Common myeloid progenitor, CD34-positive (primary cell): ENCODE results near the gene CLDN24.

Experiments used
- CTCF ChIA-PET: fragments of 350-600 bp; sonication (Branson Sonifier 250); formaldehyde crosslinking; loops from one replicate; lab custom pipeline; 2021; ENCODE audit warnings: antibody characterized with exemption; lab: Charles Lee
- POLR2A ChIA-PET: fragments of 350-600 bp; sonication (Branson Sonifier 250); formaldehyde crosslinking; loops from one replicate; lab custom pipeline; 2021; ENCODE audit warnings: antibody characterized with exemption; lab: Charles Lee
- DNase-seq, 3 donors: peaks; one replicate each; pipeline versions ENCODE4 v3.0.0 to v3.0.0-alpha.2; 2013
- H3K27ac ChIP-seq, 2 experiments: 1 replicate in 1 of 2; 2 replicates in 1 of 2; pipeline ENCODE4 v1.7.0; 2013; ENCODE audit warnings: inconsistent platforms in 2 of 2, low read length in 2 of 2, mild to moderate bottlenecking in 2 of 2, low read depth in 1 of 2, moderate library complexity in 1 of 2; ENCODE audit not compliant: severe bottlenecking in 2 of 2, insufficient read depth in 1 of 2, poor library complexity in 1 of 2
- H3K27me3 ChIP-seq, 5 experiments: replicated peaks in 2 of 5; 1 replicate in 3 of 5; 2 replicates in 2 of 5; pipeline versions ENCODE4 v1.6.1 to v1.7.0; 2013; ENCODE audit warnings: low read length in 4 of 5, mild to moderate bottlenecking in 2 of 5, moderate library complexity in 2 of 5, inconsistent platforms in 1 of 5; ENCODE audit not compliant: insufficient read depth in 5 of 5, control insufficient read depth in 4 of 5
- H3K36me3 ChIP-seq, 4 experiments: 1 replicate in 2 of 4; 2 replicates in 2 of 4; pipeline versions ENCODE4 v1.6.1 to v1.7.0; 2013; ENCODE audit warnings: low read length in 3 of 4, control low read depth in 1 of 4, mild to moderate bottlenecking in 1 of 4; ENCODE audit not compliant: control insufficient read depth in 4 of 4, insufficient read depth in 4 of 4
- H3K4me1 ChIP-seq, 4 experiments: 1 replicate in 3 of 4; 2 replicates in 1 of 4; pipeline versions ENCODE4 v1.6.1 to v1.7.1; 2013; ENCODE audit warnings: low read length in 3 of 4, mild to moderate bottlenecking in 3 of 4, control low read depth in 1 of 4, inconsistent platforms in 1 of 4, moderate library complexity in 1 of 4; ENCODE audit not compliant: control insufficient read depth in 4 of 4, insufficient read depth in 4 of 4; ENCODE audit errors: control extremely low read depth in 1 of 4
- H3K4me3 ChIP-seq, 7 experiments: 1 replicate in 4 of 7; 2 replicates in 3 of 7; pipeline versions ENCODE4 v1.5.1 to v1.7.0; 2013; ENCODE audit warnings: mild to moderate bottlenecking in 7 of 7, low read length in 6 of 7, moderate library complexity in 6 of 7, inconsistent platforms in 2 of 7, low read depth in 2 of 7, control low read depth in 1 of 7; ENCODE audit not compliant: insufficient read depth in 4 of 7, control insufficient read depth in 1 of 7; ENCODE audit errors: extremely low read depth in 1 of 7
- H3K9me3 ChIP-seq, 5 experiments: 1 replicate in 4 of 5; 2 replicates in 1 of 5; pipeline versions ENCODE4 v1.6.1 to v1.7.1; 2013; ENCODE audit warnings: low read length in 4 of 5, mild to moderate bottlenecking in 2 of 5, inconsistent platforms in 1 of 5, low read depth in 1 of 5, moderate library complexity in 1 of 5; ENCODE audit not compliant: control insufficient read depth in 4 of 5, insufficient read depth in 2 of 5; ENCODE audit errors: control extremely low read depth in 1 of 5
- WGBS: methylation state at CpG from one replicate; pipeline ENCODE4 v1.1.5; 2013; ENCODE audit not compliant: insufficient coverage; 5-methylcytosine and 5-hydroxymethylcytosine counted together

The CLDN24 gene

DNA sequence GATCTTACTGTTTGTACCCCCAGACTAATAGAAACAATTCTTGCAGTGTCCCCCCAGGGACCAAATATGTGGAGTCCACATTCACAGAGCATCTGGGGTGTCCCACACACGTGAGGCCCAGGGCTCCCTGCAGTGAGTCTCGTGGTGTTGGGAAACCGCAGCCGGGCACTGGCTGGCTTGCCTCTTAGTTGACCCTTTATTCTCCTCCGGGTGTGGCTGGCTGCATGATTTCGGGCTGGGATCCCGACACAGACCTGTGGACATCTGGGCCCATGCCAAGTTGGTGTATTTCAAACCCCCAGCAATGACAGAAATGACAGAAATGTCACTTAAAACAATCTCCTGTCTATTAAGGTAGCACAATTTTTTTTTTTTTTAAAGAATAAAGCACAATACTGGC lies 15.6 kb upstream of the CLDN24 start:
- no peaks in the 10 kb centered on the region for H3K27me3 ChIP-seq
- POLR2A ChIA-PET: no interaction called here
- H3K4me3 ChIP-seq: no peak overlapping the region
- no peak overlapping the region for H3K27ac ChIP-seq
- peaks cover 0 to 3% (median 1%) of the 10 kb centered on the region in 4 experiments for H3K4me1 ChIP-seq
- CTCF ChIA-PET: interaction anchor here (0.6 kb wide), 1 partner anchor 14 kb away, joined by 3 read pairs; no protein-coding TSS in a partner anchor
- DNase-seq: no peak
- no peaks in the 10 kb centered on the region for H3K9me3 ChIP-seq
- no peaks in the 10 kb centered on the region for H3K36me3 ChIP-seq
- 96% methylated on average over 7 of the region's 7 CpGs for WGBS

DNA sequence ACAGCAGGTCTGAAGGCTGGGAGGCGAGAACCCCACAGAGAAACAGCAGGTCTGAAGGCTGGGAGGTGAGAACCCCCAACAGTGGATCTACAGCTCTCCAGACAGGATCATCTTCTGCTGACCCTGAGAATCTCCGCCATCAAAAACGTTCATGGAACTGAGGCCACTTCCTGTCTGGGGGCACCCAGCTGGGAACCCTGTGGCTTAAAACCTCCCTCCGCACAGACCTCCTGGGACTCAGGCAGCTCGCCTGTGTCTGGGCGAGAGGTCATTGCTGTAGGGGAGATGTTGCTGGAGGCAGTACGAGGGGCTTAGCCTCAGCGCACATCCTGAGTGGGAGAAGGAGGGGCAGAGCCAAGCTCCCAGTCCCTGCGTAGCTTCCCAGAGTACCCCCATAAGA lies 15.1 kb upstream of the CLDN24 start:
- Histone ChIP-seq H3K27ac (no peak overlapping the region), H3K36me3 (no peaks in the 10 kb centered on the region), H3K9me3 (no peaks in the 10 kb centered on the region), H3K4me3 (no peak overlapping the region), H3K27me3 (no peaks in the 10 kb centered on the region), H3K4me1 (no peaks in the 10 kb centered on the region)
- no peak for DNase-seq
- POLR2A ChIA-PET: no interaction called here
- 87% methylated on average over 8 of the region's 9 CpGs for WGBS
- CTCF ChIA-PET: no interaction called here

DNA sequence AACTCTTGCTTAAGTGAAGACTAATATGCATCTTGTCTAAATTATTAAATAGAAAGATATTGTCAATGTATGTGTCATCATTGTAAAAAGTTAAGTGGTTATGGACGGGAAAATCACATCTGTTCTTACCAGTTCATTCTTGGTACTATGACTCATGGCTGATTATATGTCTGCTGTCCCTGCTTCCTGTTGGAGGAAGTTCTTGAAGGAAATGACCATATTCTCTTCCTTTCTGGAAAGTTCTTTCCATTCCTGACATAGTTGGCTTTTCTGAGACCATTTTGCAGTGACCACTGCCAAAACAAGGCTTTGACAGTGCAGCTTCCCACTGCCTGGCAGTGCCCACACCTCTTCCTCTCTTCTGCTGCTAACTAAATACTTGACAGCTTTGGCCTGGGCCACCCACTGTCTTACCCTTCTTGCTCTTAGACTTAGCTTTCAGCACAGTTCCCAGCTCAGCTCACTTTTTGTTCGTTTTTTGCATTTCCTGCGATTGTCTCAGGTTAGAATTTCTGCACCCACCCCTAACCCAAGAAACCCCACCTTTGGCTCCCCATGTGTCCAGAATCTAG lies 13.2 kb upstream of the CLDN24 start:
- POLR2A ChIA-PET: no interaction called here
- Histone ChIP-seq H3K9me3 (no peaks in the 10 kb centered on the region), H3K4me3 (no peak overlapping the region), H3K36me3 (no peaks in the 10 kb centered on the region), H3K4me1 (no peaks in the 10 kb centered on the region), H3K27me3 (no peaks in the 10 kb centered on the region), H3K27ac (no peak overlapping the region)
- 72% methylated on average over 2 of the region's 3 CpGs for WGBS
- peak in 2 of 3 donors; percentile 19 to 44 for DNase-seq
- CTCF ChIA-PET: interaction anchor here (1.4 kb wide), 1 partner anchor 11 kb away, joined by 3 read pairs; no protein-coding TSS in a partner anchor

DNA sequence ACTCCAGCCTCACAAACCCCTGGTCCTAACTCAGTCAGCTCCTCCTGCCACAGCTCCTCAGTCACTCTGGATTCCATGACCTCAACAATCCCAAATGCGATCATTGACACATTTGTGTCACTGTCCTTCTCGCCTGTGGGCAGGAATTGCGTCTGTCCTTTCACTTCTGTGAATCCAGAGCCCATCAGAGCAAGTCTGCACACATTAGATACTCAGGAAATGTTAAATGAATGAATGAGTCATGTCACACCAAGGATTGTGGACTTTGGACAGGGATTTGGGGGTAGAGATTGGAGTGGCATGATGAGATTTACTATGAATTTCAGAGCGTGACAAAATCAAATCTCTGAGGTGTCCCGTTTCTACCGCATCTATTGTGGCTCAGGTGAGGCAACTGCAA lies 11.8 kb upstream of the CLDN24 start:
- H3K27me3 ChIP-seq: no peaks in the 10 kb centered on the region
- H3K4me3 ChIP-seq: no peak overlapping the region
- H3K36me3 ChIP-seq: no peaks in the 10 kb centered on the region
- no peak for DNase-seq
- ChIA-PET CTCF (no interaction called here), POLR2A (no interaction called here)
- H3K4me1 ChIP-seq: no peaks in the 10 kb centered on the region
- H3K9me3 ChIP-seq: peaks cover 0 to 3% (median 0%) of the 10 kb centered on the region in 5 experiments
- WGBS: 100% methylated on average over 3 of the region's 6 CpGs
- H3K27ac ChIP-seq: no peak overlapping the region

DNA sequence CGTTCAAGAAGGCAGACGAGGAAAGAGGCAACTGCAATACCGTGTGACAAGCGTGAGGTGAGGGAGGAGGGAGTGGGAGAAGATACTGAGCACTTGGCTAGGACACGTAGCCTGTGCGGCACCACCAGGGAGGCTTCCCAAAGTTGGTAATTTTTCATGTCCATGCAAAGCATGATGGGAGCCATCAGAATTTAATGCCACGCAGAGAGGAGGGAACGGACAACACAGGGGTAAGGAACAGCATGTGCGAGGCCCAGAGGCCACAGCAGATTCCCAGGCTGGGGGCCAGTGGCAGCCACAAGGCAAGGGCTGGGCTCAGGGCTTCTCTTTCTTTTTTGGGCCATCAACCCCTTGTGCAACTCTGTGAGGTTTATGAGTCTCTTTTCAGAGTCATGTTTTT lies 11.0 kb upstream of the CLDN24 start:
- H3K4me1 ChIP-seq: no peaks in the 10 kb centered on the region
- CTCF ChIA-PET: no interaction called here
- DNase-seq: no peak
- no peak overlapping the region for H3K27ac ChIP-seq
- H3K36me3 ChIP-seq: no peaks in the 10 kb centered on the region
- WGBS: 99% methylated on average over 6 of the region's 9 CpGs
- H3K4me3 ChIP-seq: no peak overlapping the region
- POLR2A ChIA-PET: no interaction called here
- peaks cover 0 to 3% (median 0%) of the 10 kb centered on the region in 5 experiments for H3K9me3 ChIP-seq
- no peaks in the 10 kb centered on the region for H3K27me3 ChIP-seq

DNA sequence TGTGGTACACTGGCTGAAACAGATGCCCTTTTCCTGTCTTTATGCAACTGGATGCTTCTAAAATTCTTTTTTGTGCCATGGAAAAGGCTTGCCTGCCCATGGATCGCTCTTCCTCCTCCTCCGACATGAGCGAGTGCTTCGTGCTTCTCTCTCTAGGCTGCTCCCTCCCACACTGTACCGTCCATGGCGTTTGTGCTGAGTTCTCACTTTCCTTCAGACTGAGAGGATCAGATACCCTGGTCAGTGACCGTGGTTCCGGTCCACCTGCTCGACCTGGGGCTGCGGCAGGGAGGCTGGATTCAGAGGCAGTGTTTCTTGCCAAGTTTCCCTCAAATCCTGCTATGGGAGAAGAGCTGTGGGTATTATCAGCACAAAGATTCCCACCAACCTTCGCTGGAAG lies 10.2 kb upstream of the CLDN24 start:
- CTCF ChIA-PET: no interaction called here
- peaks cover 0 to 3% (median 0%) of the 10 kb centered on the region in 5 experiments for H3K9me3 ChIP-seq
- H3K4me1 ChIP-seq: no peaks in the 10 kb centered on the region
- DNase-seq: no peak
- POLR2A ChIA-PET: no interaction called here
- 87% methylated on average over 10 of the region's 11 CpGs for WGBS
- no peak overlapping the region for H3K27ac ChIP-seq
- H3K4me3 ChIP-seq: no peak overlapping the region
- H3K27me3 ChIP-seq: no peaks in the 10 kb centered on the region
- H3K36me3 ChIP-seq: no peaks in the 10 kb centered on the region

DNA sequence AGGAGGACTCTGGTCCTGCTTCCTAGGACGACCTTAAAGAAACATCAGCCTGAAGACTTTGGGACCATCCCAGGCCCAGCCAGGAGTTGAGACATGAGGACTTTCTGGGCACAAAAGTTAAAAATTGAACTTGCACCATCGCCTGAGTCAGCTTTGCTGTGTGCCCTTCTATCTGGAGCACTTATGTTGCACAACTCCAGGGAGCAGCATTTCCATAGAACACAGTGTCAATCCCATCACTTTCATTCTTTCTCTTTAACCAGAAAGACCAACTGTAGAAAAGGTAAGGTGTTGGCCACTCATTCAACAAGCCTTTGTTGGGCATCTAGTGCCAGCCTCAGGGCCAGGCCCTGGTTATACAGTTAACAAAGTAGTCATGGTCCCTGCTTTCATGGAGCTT lies 8.6 kb upstream of the CLDN24 start:
- no peak for DNase-seq
- no peaks in the 10 kb centered on the region for H3K36me3 ChIP-seq
- CTCF ChIA-PET: interaction anchor here (0.9 kb wide), 1 partner anchor 68 kb away, joined by 3 read pairs; no protein-coding TSS in a partner anchor
- POLR2A ChIA-PET: no interaction called here
- H3K4me1 ChIP-seq: no peaks in the 10 kb centered on the region
- H3K9me3 ChIP-seq: peaks cover 0 to 10% (median 0%) of the 10 kb centered on the region in 5 experiments
- no peak overlapping the region for H3K4me3 ChIP-seq
- H3K27me3 ChIP-seq: no peaks in the 10 kb centered on the region
- 91% methylated on average over 2 of the region's 2 CpGs for WGBS
- no peak overlapping the region for H3K27ac ChIP-seq
